ENCODE measurements around the gene AFTPH. TPM values are rescaled to one million over a fixed set of nuclear protein-coding genes. Genes with fewer than 3 reads are reported as not detected.

Gene AFTPH
- total RNA-seq, 1 experiment from 2014 or later, result 14.9 TPM

DNA sequence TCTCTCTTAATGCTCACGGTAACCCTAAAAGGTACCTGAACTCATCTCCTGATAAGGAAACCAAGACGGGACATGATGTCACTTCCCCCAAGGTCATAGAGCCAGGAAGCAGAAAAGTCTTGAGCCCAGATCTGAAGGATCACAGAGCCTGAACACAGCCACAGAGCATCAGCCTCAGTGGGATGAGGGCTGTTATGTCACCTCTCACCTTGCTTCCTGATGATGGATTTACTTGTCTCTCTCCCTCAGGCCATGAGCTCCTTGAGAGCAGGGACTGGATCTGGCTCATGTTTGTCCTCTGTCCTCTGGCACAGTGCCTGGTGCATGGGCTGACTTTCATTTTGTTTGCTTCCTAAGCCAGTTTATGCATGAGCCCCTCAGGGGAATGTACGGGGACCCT is 75.3 kb downstream of the AFTPH start (continued):
- TF ChIP-seq, protein P1, sequence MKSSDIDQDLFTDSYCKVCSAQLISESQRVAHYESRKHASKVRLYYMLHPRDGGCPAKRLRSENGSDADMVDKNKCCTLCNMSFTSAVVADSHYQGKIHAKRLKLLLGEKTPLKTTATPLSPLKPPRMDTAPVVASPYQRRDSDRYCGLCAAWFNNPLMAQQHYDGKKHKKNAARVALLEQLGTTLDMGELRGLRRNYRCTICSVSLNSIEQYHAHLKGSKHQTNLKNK (CRISPR knock-in tag; IDR thresholded peaks at IDR 0.05), result no peak
- TF ChIP-seq, protein P2, sequence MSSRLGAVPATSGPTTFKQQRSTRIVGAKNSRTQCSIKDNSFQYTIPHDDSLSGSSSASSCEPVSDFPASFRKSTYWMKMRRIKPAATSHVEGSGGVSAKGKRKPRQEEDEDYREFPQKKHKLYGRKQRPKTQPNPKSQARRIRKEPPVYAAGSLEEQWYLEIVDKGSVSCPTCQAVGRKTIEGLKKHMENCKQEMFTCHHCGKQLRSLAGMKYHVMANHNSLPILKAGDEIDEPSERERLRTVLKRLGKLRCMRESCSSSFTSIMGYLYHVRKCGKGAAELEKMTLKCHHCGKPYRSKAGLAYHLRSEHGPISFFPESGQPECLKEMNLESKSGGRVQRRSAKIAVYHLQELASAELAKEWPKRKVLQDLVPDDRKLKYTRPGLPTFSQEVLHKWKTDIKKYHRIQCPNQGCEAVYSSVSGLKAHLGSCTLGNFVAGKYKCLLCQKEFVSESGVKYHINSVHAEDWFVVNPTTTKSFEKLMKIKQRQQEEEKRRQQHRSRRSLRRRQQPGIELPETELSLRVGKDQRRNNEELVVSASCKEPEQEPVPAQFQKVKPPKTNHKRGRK (CRISPR knock-in tag; IDR thresholded peaks at IDR 0.05; ENCODE audit: borderline replicate concordance), result no peak
- TF ChIP-seq GRHL2 (CRISPR knock-in tag; IDR thresholded peaks at IDR 0.05; ENCODE audit: insufficient replicate concordance, severe bottlenecking) (no peak), NFATC4 (CRISPR knock-in tag; IDR thresholded peaks at IDR 0.05) (no peak), MXD4 (CRISPR knock-in tag; IDR thresholded peaks at IDR 0.05; ENCODE audit: borderline replicate concordance) (no peak), MYBL2 (CRISPR knock-in tag; IDR thresholded peaks at IDR 0.05) (no peak)
- TF ChIP-seq, protein P3, sequence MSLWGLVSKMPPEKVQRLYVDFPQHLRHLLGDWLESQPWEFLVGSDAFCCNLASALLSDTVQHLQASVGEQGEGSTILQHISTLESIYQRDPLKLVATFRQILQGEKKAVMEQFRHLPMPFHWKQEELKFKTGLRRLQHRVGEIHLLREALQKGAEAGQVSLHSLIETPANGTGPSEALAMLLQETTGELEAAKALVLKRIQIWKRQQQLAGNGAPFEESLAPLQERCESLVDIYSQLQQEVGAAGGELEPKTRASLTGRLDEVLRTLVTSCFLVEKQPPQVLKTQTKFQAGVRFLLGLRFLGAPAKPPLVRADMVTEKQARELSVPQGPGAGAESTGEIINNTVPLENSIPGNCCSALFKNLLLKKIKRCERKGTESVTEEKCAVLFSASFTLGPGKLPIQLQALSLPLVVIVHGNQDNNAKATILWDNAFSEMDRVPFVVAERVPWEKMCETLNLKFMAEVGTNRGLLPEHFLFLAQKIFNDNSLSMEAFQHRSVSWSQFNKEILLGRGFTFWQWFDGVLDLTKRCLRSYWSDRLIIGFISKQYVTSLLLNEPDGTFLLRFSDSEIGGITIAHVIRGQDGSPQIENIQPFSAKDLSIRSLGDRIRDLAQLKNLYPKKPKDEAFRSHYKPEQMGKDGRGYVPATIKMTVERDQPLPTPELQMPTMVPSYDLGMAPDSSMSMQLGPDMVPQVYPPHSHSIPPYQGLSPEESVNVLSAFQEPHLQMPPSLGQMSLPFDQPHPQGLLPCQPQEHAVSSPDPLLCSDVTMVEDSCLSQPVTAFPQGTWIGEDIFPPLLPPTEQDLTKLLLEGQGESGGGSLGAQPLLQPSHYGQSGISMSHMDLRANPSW (CRISPR knock-in tag; conservative IDR thresholded peaks at IDR 0.05; ENCODE audit: low read depth), result no peak

DNA sequence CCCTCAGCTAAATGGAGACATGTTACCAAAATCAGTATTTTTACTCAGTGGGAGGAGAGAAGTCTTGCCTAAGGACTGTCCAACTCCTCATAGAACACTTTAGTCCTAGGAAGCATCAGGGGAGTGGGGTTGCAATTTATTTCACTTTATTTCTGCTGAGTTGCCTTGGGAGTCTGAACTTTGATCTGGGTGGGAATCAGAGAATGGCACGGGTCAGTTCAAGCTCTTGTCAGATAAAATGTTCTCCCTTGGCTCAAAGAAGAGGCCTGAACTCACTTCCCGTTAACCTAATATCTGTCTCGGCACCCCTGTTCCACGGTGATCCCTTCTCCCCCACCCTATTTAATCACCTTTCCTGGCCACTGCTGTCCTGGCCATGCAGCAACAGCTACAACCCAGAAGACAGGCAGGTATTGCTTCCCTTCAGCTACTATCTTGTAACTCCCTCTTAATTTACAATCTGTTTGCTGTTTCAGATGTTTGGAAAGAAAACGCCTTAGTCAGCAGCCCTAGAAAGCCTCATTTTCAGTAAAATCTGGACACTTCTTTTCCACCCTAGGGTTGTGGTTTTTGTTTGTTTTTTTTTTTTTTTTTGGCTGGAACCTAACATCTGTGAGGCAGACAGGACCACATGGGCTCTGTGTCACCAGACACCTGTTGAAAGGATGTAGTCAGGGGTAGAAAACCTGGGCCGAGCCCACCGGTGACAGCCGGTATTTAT is 77.1 kb downstream of the AFTPH start:
- ATAC-seq, result no peak
- Mint-ChIP-seq H3K27ac (no peak overlapping the region; the same call in 1 of the 2 replicates), H3K4me1 (peaks cover under 1% of the 10 kb centered on the region; the same call in 1 of the 2 replicates), H3K4me3 (no peak overlapping the region), H3K36me3 (peaks cover 7% of the 10 kb centered on the region), H3K27me3 (ENCODE audit: low read depth) (no peaks in the 10 kb centered on the region; the same call in 1 of the 2 replicates), H3K9me3 (peaks cover 15% of the 10 kb centered on the region)
- ChIA-PET POLR2A (interaction anchor here (0.7 kb wide), 1 partner anchor 519 kb away, joined by 6 read pairs; no protein-coding TSS in a partner anchor), CTCF (interaction anchor here (0.7 to 1.3 kb wide), 3 partner anchors 8 to 148 kb away, joined by 3 read pairs; no protein-coding TSS in a partner anchor)
- no peak for DNase-seq (ENCODE audit: low spot score)
- TF ChIP-seq ESRRA (CRISPR knock-in tag; IDR thresholded peaks at IDR 0.05; ENCODE audit: borderline replicate concordance) (no peak), TEAD1 (CRISPR knock-in tag; IDR thresholded peaks at IDR 0.05) (no peak), ZNF425 (CRISPR knock-in tag; conservative IDR thresholded peaks at IDR 0.05) (no peak), SMAD3 (CRISPR knock-in tag; IDR thresholded peaks at IDR 0.05; ENCODE audit: borderline replicate concordance) (no peak), FOXP4 (CRISPR knock-in tag; IDR thresholded peaks at IDR 0.05) (no peak), ZNF317 (CRISPR knock-in tag; IDR thresholded peaks at IDR 0.05; ENCODE audit: borderline replicate concordance, low read depth) (no peak), KAT7 (CRISPR knock-in tag; IDR thresholded peaks at IDR 0.05; ENCODE audit: borderline replicate concordance) (no peak), ERG (CRISPR knock-in tag; IDR thresholded peaks at IDR 0.05) (no peak), HMGA2 (CRISPR knock-in tag; IDR thresholded peaks at IDR 0.05) (no peak)
